Spleen (tissue), 11 donors: ENCODE data around the gene UBE2N. TPM values are rescaled to one million over a fixed set of nuclear protein-coding genes. Genes with fewer than 3 reads are reported as not detected.

Source experiments
- DNase-seq: peaks from one replicate; pipeline ENCODE4 v3.0.0-alpha.2; 2020
- H3K27ac ChIP-seq, 8 donors: fragments of 200-600 bp; sonication (generic) in 7 of 8; 1 replicate in 4 of 8; 2 replicates in 4 of 8; pipeline versions ENCODE4 v1.5.0 to v1.8.0; 2016 to 2021; ENCODE audit warnings: inconsistent platforms in 4 of 8, mild to moderate bottlenecking in 4 of 8, moderate library complexity in 1 of 8
- H3K27me3 ChIP-seq, 7 donors: fragments of 200-600 bp; sonication (generic) in 6 of 7; replicated peaks in 1 of 7; 1 replicate in 4 of 7; 2 replicates in 3 of 7; pipeline versions ENCODE4 v1.5.0 to v1.8.0; 2016 to 2021; ENCODE audit warnings: inconsistent platforms in 3 of 7, mild to moderate bottlenecking in 1 of 7
- H3K36me3 ChIP-seq, 6 donors: fragments of 200-600 bp; sonication (generic) in 5 of 6; 1 replicate in 4 of 6; 2 replicates in 2 of 6; pipeline versions ENCODE4 v1.5.0 to v1.8.0; 2016 to 2021; ENCODE audit warnings: inconsistent platforms in 2 of 6
- H3K4me1 ChIP-seq, 6 donors: fragments of 200-600 bp; sonication (generic) in 5 of 6; 1 replicate in 3 of 6; 2 replicates in 3 of 6; pipeline versions ENCODE4 v1.5.0 to v1.8.0; 2016 to 2021; ENCODE audit warnings: inconsistent platforms in 3 of 6
- H3K4me3 ChIP-seq, 8 donors: fragments of 200-600 bp; sonication (generic) in 7 of 8; 1 replicate in 4 of 8; 2 replicates in 4 of 8; pipeline versions ENCODE4 v1.5.0 to v1.8.0; 2016 to 2021; ENCODE audit warnings: inconsistent platforms in 4 of 8, mild to moderate bottlenecking in 4 of 8, moderate library complexity in 2 of 8
- H3K9me3 ChIP-seq, 8 donors: fragments of 200-600 bp; sonication (generic) in 7 of 8; 1 replicate in 4 of 8; 2 replicates in 4 of 8; pipeline versions ENCODE4 v1.5.0 to v1.8.0; 2016 to 2021; ENCODE audit warnings: inconsistent platforms in 4 of 8
- CTCF ChIP-seq, 11 experiments: fragments of 200-600 bp in 7 of 11; fragments of 450-650 bp in 4 of 11; sonication (generic) in 4 of 11; IDR thresholded peaks in 8 of 11; conservative IDR thresholded peaks in 3 of 11; 1 replicate in 7 of 11; 2 replicates in 4 of 11; pipeline versions ENCODE4 v1.4.0 to v1.8.0; 2016 to 2021; ENCODE audit warnings: antibody characterized with exemption in 11 of 11, inconsistent platforms in 4 of 11, mild to moderate bottlenecking in 1 of 11
- POLR2A ChIP-seq, 3 donors: fragments of 450-650 bp; IDR thresholded peaks; one replicate each; pipeline ENCODE4 v1.5.1; 2017; ENCODE audit warnings: antibody characterized with exemption in 3 of 3, mild to moderate bottlenecking in 1 of 3
- POLR2AphosphoS5 ChIP-seq, 3 donors: sonication (generic); formaldehyde crosslinking; IDR thresholded peaks; one replicate each; pipeline ENCODE4 v1.5.1; 2017; ENCODE audit warnings: antibody characterized with exemption in 3 of 3
- WGBS, 5 donors: extraction: QIAGEN DNeasy Blood & Tissue Kit in 3 of 5; methylation state at CpG; one replicate each; pipeline versions ENCODE4 v1.1.5 to v1.1.7; 2013 to 2018; 5-methylcytosine and 5-hydroxymethylcytosine counted together
- intact Hi-C: fragments of 100-400 bp; cut with DNase I; formaldehyde crosslinking; loops from one replicate; pipeline ENCODE4 v1.15.0; 2023; ENCODE audit warnings: low total_unique reads
- polyA plus RNA-seq, 3 donors: library from polyadenylated mRNA; stranded (reverse); fragments of 200-250 nt; gene quantifications; one replicate each; pipeline ENCODE4 v1.2.1, GENCODE V29; 2013
- total RNA-seq, 7 donors: library from RNA; depleted of rRNA in 3 of 7; stranded (reverse); fragments of >200 nt in 3 of 7; fragmentation: NEBNext Ultra II Directional in 4 of 7; extraction: Animal tissue kit (Norgen Biotek cat#: 25700) in 4 of 7; gene quantifications; one replicate each; pipeline versions ENCODE4 v1.1.0 to v1.2.1, GENCODE V29; 2016 to 2021
- donor health status: healthy with polysubstance abuse.
- donor health status: DM: no; HTN: no; CAD: no; lungs with moderate emphysema.
- donor health status: DM: no; HTN: no; CAD: no.
- donor health status: Bipolar disorder and iron deficiency.
- donor health status: healthy.
- donor health status: DM: no; HTN: no; CAD: no.
- donor health status: DM: yes; HTN: yes; CAD: no.

Gene UBE2N
- total and polyA plus RNA-seq, 10 donors: 33.5 to 84.4 (median 63.0) TPM

- Histone ChIP-seq H3K27ac (no peak overlapping the region), H3K36me3 (no peaks in the 10 kb centered on the region), H3K4me3 (no peak overlapping the region), H3K9me3 (no peaks in the 10 kb centered on the region), H3K27me3 (peaks cover 0 to 4% (median 0%) of the 10 kb centered on the region in 7 donors), H3K4me1 (peaks cover 0 to 7% (median 0%) of the 10 kb centered on the region in 6 donors)
- TF ChIP-seq CTCF (IDR thresholded peaks at IDR 0.05 in 8 of 11, conservative IDR thresholded peaks at IDR 0.05 in 3 of 11): no peak
- no peak for TF ChIP-seq POLR2A (IDR thresholded peaks at IDR 0.05)
- no peak for TF ChIP-seq POLR2AphosphoS5 (IDR thresholded peaks at IDR 0.05)
- DNase-seq: no peak
- intact Hi-C loops: no loop called here
These were observed 72.2 kb downstream of the UBE2N start for GRCh38 chr12:93369505-93369904.

GRCh38 chr12:93368766-93369165 is 73.0 kb downstream of the UBE2N start:
- WGBS, 5 donors: 97 to 99% (median 98%) methylated on average over 3 of the region's 3 CpGs
- DNase-seq: no peak

GRCh38 chr12:93366422-93366821 is 75.3 kb downstream of the UBE2N start:
- H3K4me1 ChIP-seq: peaks cover 0 to 11% (median 1%) of the 10 kb centered on the region in 6 donors
- no peak for DNase-seq

More at GRCh38 chr12:93368766-93369165, 73.0 kb downstream of the UBE2N start:
- H3K36me3 ChIP-seq: no peaks in the 10 kb centered on the region
- intact Hi-C loops: no loop called here
- peaks cover 0 to 4% (median 0%) of the 10 kb centered on the region in 7 donors for H3K27me3 ChIP-seq
- TF ChIP-seq POLR2A (IDR thresholded peaks at IDR 0.05) (no peak), POLR2AphosphoS5 (IDR thresholded peaks at IDR 0.05) (no peak), CTCF (IDR thresholded peaks at IDR 0.05 in 8 of 11, conservative IDR thresholded peaks at IDR 0.05 in 3 of 11) (no peak)
- no peak overlapping the region for H3K27ac ChIP-seq
- H3K4me3 ChIP-seq: no peak overlapping the region
- H3K4me1 ChIP-seq: peaks cover 0 to 13% (median 1%) of the 10 kb centered on the region in 6 donors
- H3K9me3 ChIP-seq: no peaks in the 10 kb centered on the region

GRCh38 chr12:93365616-93366405 is 75.9 kb downstream of the UBE2N start:
- no peak overlapping the region for H3K27ac ChIP-seq
- H3K36me3 ChIP-seq: no peaks in the 10 kb centered on the region
- WGBS, 5 donors: 74 to 82% (median 75%) methylated on average over 7 of the region's 7 CpGs
- no peaks in the 10 kb centered on the region for H3K9me3 ChIP-seq
- no peak overlapping the region for H3K4me3 ChIP-seq
- no peak for DNase-seq
- intact Hi-C loops: no loop called here
- peaks cover 0 to 11% (median 1%) of the 10 kb centered on the region in 6 donors for H3K4me1 ChIP-seq
- peaks cover 0 to 4% (median 0%) of the 10 kb centered on the region in 7 donors for H3K27me3 ChIP-seq
- TF ChIP-seq POLR2A (IDR thresholded peaks at IDR 0.05) (no peak), POLR2AphosphoS5 (IDR thresholded peaks at IDR 0.05) (no peak), CTCF (IDR thresholded peaks at IDR 0.05 in 8 of 11, conservative IDR thresholded peaks at IDR 0.05 in 3 of 11) (no peak)

More at GRCh38 chr12:93366422-93366821, 75.3 kb downstream of the UBE2N start:
- Histone ChIP-seq H3K27me3 (peaks cover 0 to 4% (median 0%) of the 10 kb centered on the region in 7 donors), H3K36me3 (no peaks in the 10 kb centered on the region), H3K4me3 (no peak overlapping the region), H3K27ac (no peak overlapping the region), H3K9me3 (no peaks in the 10 kb centered on the region)
- intact Hi-C loops: no loop called here
- 71 to 82% (median 79%) methylated on average over 4 of the region's 4 CpGs for WGBS, 5 donors
- TF ChIP-seq POLR2AphosphoS5 (IDR thresholded peaks at IDR 0.05): no peak
- TF ChIP-seq POLR2A (IDR thresholded peaks at IDR 0.05): no peak
